ENCODE measurements around the gene GRAMD2B.

- TF ChIP-seq POLR2A (IDR thresholded peaks at IDR 0.05) (no peak), CTCF (IDR thresholded peaks at IDR 0.05) (no peak)
These were observed 40.0 kb upstream of the GRAMD2B start for GRCh38 chr5:126383246-126383645.
